GM19239 (cell line): ENCODE measurements around the gene TRIM22.
"Not testable (repeated sequence)": the region's sequence is repeated elsewhere in the genome, so short reads cannot be mapped to it uniquely, and the experiment has no call there.

Experiments used
- DNase-seq: peaks from one replicate; pipeline ENCODE4 v3.0.0; 2011; ENCODE audit warnings: low spot score; ENCODE audit not compliant: insufficient read length
- FAIRE-seq: peaks from 2 replicates; lab custom pipeline; 2011; peaks lifted over from hg19 to GRCh38; lab: Jason Lieb, UNC

The TRIM22 gene, protein sequence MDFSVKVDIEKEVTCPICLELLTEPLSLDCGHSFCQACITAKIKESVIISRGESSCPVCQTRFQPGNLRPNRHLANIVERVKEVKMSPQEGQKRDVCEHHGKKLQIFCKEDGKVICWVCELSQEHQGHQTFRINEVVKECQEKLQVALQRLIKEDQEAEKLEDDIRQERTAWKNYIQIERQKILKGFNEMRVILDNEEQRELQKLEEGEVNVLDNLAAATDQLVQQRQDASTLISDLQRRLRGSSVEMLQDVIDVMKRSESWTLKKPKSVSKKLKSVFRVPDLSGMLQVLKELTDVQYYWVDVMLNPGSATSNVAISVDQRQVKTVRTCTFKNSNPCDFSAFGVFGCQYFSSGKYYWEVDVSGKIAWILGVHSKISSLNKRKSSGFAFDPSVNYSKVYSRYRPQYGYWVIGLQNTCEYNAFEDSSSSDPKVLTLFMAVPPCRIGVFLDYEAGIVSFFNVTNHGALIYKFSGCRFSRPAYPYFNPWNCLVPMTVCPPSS

DNA sequence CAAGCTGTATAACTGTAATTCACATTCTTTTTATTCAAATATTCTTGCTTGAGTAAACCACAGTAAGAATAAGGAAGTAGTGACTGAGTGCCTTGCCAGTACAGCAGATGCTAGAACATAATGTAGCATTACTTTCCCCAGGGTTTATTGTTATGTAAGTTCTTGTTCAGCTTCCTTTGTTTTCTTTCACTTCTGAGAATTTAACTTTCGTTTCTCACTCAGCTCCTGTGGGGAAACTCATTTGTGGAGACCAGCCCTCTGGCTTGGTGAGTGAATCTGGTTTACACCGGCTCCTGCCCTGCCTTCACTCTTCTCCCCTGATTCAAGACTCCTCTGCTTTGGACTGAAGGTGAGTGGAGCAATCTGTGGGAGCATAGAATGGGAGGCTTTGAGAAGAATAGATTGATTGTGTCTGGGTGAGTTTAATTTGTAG lies at the start of gene TRIM22:
TRIM22 (plus strand) TSS at position 240 of the 433 bp plus-strand sequence. CDS start 6,443 bp downstream, outside the sequence.
- peak; percentile 96 for FAIRE-seq
- DNase-seq = peak; percentile 53

DNA sequence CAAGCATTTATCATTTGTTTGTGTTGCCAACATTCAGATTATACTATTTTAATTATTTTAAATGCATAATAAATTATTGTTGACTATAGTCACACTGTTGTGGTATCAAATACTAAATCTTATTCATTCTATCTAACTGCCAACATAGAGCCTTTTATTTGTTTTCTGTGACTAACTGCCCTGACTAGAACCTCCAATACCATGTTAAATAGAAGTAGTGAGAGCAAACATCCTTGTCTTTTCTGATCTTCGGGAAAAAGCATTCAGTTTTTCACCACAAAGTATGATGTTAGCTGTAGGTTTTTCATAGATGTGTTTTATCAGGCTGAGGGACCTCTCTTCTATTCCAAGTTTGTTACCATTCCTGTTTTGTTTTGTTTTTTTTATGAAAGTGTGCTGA lies 49.6 kb upstream of the TRIM22 start:
- FAIRE-seq (no peak), DNase-seq (no peak)

DNA sequence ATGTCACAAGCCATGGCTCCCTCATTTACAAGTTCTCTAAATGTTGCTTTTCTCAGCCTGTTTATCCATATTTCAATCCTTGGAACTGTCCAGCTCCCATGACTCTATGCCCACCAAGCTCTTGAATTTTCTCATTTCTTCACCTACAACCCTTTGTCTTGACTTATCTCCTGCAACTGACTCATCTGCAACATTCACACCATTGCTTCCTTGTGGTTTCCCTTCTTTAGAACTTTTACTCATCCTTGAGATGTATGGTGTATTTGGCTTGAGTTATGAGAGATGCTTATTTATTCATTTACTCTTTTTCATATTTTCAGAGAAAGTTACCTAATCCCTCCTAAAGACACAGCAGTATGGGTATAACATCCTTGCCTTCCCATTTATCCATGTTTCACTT lies 46.0 kb upstream of the TRIM22 start:
- DNase-seq (no peak), FAIRE-seq (no peak)

DNA sequence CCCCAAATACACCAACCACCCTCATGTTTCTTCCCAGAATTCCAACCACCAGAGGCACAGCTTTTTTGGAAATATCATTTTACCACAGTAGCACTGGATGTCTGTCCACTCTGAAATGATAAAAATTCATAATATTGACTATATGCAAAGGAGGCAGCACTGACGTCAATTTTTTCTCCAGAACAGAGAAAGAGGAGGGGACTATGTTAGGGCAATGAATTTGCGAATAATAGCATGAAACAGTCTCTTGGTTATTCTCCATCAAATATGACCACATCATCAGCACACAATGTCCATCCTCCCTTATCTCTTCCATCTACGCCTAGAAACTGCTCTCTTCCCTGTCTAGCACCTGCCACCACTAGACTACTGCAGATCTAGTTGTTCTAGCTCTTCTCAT lies 43.5 kb upstream of the TRIM22 start:
- DNase-seq = no peak
- FAIRE-seq = no peak

DNA sequence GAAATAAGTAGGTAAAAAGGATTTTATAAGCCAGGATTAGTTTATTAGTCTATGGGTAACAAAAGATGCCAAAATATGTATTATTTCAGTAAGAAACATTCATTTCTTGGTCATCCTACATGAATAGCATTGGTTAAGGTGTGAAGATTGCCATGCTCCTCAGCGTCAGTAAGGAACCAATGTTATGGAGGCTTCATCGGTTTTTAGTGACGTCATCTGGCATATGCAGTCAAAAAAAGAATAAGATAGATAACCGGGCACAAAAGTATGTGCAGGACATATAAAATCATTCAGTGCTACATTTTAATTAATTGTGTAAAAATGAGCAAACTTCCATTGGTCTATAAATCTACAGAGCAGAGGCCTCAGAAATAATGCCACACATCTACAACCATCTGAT lies 34.1 kb upstream of the TRIM22 start:
- FAIRE-seq (no peak), DNase-seq (no peak)

DNA sequence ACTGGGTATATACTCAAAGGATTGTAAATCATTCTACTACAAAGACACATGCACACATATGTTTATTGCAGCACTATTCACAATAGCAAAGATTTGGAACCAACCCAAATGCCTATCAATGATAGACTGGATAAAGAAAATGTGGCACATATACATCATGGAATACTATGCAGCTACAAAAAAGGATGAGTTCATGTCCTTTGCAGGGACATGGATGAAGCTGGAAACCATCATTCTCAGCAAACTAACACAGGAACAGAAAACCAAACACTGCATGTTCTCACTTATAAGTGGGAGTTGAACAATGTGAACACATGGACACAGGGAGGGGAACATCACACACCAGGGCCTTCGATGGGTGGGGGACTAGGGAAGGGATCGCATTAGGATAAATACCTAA lies 32.6 kb upstream of the TRIM22 start:
- DNase-seq, FAIRE-seq: not testable (repeated sequence)

DNA sequence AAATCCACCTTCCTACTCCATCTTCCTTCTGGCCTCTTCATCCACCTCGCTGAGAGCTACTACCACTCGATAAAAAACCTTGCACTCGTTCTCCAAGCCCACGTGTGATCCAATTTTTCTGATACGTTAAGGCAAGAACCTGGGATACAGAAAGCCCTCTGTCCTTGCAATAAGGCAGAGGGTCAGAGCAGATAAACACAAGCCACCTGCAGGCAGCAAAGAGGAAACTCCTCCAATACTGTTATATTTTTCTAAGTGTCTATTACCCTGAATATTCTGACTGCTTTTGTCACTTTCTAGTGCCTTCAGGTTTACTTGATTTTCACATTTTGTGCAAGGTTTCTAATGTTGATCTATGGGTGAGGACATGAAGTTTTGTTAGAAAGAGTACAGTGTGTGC lies 31.3 kb upstream of the TRIM22 start:
- no peak for DNase-seq
- FAIRE-seq = no peak

DNA sequence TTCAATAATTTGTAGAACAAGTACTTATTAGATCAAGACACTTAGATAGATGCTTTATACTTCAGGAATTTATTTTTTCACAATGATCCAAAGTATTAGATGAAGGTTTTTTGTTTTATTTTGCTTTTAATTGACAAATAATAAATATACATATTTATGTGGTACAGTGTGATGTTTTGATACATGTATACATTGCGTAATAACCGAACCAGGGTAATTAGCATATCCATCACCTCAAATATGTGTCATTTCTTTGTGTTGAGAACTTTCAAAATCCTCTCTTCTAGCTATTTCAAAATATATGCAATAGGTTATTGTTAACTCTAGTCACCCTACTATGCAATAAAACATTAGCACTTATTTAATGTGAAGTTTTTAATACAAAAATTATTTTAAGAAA lies 26.1 kb upstream of the TRIM22 start:
- DNase-seq = no peak

DNA sequence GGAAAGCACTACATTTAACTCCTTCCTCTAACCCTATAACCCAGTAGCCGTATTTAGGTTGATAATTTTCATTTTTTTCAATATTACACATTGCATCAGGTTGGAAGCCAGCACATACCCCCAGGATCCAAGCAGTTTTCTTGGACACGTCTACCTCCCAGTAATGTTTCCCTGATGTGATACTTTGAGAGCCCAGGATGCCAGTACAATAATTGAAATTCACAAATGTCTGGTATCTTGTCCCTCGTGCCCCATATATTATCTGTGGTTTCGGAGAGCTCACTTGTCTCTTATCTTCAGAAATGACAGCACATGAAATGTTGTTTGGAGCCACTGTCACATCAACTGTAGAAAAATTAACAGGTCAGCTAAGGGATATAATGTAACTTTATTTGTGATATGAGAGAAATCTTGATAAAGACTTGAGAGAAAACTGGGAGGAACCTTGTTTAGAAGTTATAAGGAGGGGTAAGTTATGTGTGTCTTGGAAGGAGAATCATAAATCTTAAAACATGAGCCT lies 24.5 kb upstream of the TRIM22 start:
- no peak for DNase-seq
- no peak for FAIRE-seq

More for the DNA sequence above, 26.1 kb upstream of the TRIM22 start:
- no peak for FAIRE-seq

DNA sequence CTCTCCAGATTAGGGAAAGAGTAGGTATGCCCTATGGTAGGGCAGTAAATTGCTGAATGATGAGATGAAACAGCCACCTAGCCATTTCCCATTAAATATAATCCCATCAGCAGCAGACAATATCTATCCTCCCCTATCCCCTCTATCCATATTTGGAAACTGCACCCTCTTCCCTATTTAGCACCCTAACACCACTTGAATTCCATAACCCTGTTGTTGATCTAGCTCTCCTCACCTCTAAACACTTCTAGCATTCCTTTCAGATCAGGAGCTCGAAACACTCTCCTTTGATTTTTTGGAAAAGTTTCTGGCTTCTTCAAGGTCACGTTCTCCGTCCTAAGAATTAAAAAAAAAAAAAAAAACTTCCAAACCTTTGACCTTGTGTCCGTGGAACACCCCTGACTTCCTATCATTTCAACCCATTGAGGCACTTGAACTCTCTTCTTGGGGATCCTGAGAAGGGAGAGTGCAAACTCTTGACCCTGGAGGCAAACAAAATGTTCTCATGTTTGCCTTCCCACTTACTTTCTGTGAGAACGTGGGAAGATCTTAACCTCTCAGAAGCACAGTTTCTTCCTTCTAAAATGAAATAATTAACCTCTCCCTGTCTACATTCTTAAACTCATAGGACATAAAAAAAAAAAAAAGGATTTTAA lies 23.7 kb upstream of the TRIM22 start:
- FAIRE-seq (no peak), DNase-seq (no peak)

DNA sequence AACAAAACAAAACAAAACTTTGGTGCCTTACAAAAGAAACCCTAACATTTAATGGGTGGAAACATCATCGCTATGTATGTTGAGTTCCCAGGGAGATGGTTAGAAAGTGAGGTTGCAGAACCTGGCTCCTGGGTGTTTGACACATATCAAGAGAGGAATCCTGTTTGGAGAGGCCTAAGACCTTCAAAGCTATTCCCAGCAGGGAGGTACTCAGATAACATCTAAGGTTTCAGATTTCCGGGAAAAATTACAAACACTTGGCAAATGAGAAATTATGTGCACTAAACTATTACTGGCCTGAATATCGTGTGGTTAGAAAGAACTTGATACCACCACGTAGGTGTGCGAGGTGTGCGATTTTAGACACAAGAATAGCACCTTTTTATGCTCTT lies 23.2 kb upstream of the TRIM22 start:
- no peak for FAIRE-seq
- no peak for DNase-seq

DNA sequence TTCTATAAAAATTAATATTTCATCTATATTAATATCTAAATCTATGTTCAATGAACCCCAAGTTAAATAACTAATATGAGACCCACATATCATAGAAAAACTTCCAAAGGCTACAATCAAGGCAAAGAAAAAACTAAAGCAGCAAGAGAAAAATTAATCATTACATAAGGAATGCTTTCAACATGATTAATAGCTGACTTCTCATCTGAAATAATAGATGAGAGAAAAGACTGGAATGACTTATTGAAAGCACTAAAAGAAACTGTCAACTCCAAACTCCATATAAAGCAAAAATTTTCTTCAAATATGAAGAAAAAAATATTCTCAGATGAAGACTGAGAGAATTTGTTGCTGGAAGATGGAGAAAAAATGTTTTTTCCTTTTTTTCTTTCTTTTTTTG lies 17.8 kb upstream of the TRIM22 start:
- no peak for FAIRE-seq
- no peak for DNase-seq

DNA sequence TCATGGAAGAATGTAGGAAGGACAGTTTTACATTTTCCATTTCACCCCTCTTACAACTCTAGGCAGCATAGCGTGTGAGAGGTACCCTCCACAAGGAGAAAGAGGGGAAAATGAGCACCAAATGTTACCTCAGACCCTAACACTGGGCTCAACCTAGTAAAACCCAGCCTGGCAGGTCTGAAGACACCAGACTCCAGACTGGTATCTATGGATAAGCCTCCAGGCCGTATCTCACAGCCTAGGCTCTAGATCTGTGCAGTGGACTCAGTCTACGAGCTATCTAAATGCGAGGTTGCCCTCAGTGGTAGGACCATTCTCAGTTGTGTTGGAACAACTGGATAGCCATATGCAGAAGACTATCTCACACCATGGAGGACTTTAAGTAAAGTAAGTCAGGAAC lies 15.2 kb upstream of the TRIM22 start:
- no peak for DNase-seq

DNA sequence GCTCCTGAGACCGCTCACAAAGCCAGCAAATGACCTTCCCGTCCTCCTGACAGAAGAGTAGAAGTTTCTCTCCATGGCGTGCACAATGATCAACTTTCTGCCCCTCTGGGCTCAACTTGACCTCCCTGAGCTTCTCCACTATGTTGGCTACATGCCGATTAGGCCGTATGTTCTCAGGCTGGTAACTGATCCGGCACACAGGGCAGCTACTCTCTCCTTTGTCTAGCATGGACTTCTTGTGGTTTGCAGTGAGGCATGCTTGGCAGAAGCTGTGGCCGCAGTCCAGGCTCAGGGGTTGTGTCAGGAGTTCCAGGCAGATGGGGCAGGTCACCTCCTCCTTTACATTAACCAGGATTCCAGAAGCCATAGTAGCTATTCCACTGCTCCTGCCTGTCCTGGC lies 9.8 kb upstream of the TRIM22 start:
- DNase-seq = no peak
- FAIRE-seq = no peak

More for the DNA sequence above, 15.2 kb upstream of the TRIM22 start:
- FAIRE-seq = no peak

DNA sequence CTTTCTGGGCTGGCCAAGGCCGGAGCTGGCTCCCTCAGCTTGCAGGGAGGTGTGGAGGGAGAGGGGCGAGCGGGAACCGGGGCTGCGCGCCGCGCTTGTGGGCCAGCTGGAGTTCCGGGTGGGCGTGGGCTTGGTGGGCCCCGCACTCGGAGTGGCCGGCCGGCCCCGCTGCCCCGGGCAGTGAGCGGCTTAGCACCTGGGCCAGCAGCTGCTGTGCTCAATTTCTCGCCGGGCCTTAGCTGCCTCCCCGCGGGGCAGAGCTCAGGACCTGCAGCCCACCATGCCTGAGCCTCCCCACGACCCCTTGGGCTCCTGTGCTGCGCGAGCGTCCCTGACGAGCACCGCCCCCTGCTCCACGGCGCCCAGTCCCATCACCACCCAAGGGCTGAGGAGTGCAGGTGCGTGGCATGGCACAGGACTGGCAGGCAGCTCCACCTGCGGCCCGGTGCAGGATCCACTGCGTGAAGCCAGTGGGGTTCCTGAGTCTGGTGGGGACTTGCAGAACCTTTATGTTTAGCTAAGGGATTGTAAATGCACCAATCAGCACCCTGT lies 6.6 kb upstream of the TRIM22 start:
- DNase-seq, FAIRE-seq: not testable (repeated sequence)

DNA sequence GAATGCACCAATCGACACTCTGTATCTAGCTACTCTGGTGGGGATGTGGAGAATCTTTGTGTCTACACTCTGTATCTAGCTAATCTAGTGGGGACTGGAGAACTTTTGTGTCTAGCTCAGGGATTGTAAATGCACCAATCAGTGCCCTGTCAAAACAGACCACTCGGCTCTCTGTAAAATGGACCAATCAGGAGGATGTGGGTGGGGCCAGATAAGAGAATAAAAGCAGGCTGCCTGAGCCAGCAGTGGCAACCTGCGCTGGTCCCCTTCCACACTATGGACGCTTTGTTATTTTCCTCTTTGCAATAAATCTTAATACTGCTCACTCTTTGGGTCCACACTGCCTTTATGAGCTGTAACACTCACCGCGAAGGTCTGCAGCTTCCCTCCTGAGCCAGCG lies 6.0 kb upstream of the TRIM22 start:
- DNase-seq, FAIRE-seq: not testable (repeated sequence)

DNA sequence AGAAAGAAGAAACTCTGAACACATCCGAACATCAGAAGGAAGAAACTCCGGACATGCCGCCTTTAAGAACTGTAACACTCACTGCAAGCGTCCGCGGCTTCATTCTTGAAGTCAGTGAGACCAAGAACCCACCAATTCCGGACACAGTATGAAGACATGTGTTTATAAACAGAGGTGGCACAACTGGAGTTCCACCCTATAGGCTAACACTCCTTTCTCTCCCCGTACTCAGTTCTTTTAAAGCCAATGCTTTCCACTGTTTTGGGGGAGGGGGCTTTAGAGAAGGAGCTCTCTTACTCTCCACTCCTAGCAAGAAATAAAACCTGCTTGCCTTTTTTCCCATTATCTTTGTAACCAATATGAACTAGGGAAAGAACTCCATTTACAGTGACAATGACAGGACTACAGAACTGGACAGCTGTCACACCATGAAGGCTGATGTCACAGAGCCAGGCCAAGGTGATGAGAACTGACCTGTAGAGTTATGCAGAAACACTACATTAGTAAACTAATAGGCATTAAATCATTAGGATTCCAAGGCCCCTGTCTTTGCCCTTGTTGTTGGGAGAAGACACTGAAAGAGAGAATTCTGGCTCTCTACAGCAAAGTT lies 5.4 kb upstream of the TRIM22 start:
- DNase-seq = peak; percentile 12

DNA sequence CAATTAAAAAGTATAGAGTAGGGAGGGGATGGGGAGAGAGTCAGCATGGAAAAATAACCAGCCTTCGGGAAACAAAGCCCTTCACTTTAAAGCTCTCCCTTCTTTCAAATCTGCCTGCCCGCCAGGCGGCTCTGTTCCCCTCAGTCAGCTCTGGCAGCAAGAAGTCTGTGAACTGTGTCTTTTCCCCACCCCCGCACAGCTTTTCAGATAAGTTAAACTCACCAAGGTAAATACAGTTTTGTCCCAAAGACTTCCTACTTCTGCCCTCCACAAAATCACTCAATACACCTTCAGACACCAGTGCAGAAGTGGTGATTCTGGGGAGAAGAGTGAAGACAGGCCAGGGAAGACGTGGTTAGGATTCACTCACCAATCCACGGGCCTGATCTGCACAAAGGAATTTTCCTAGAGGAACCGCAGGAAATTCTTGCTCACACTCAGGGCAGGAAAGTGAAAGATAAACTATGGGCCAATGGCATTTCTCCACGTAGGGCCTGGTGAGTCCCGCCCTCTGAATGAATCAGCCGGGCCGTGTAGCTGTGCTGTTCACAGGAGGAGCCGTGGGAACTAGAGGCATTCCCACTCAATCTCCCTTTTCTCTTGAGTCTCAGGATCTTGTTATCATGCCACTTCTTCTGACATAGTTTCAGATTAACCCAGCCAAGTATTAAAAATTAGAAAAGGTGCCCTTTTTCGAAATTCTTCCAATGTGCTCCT lies 4.8 kb upstream of the TRIM22 start, which contains the start of gene TRIM5:
TRIM5 (minus strand) TSS at position 429 of the 717 bp plus-strand sequence. CDS start 4,897 bp downstream, outside the sequence.
- peak; percentile 98 for FAIRE-seq
- peak; percentile 79 for DNase-seq

More for the DNA sequence above, 5.4 kb upstream of the TRIM22 start:
- peak; percentile 18 for FAIRE-seq

DNA sequence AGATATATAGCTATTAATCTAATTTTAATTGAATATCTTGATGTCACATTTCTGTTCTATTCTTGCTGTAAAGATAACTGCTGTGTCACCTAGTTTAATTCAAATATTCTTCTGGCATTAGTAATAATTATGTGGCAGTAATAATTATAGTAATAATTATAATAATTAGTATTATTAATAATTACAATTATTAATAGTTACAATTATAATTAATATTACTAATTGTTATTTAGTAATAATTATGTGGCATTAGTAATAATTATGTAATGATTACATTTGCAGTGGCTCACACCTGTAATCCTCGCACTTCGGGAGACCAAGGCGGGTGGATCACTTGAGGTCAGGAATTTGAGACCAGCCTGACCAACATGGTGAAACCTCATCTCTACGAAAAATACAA lies 3.2 kb upstream of the TRIM22 start:
- FAIRE-seq = no peak

DNA sequence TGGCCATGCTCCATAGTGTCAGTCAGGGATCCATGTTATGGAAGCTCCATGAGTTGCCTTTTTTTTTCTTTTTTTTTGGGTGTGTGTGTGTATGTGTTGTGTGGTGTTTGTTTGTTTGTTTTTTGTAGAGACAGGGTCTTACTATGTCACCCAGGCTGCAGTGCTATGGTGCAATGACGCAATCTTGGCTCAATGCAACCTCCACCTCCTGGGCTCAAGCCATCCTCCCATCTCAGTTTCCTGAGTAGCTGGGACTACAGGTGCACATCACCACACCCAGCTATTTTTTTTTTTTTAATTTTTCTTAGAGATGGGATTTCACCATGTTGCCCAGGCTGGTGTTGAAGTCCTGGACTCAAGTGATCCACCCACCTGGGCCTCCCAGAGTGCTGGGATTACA lies 1.1 kb upstream of the TRIM22 start:
- no peak for DNase-seq
- FAIRE-seq = no peak

More for the DNA sequence above, 3.2 kb upstream of the TRIM22 start:
- DNase-seq = no peak
